ENCODE results near the gene CRACR2A. TPM values are rescaled to one million over a fixed set of nuclear protein-coding genes. Genes with fewer than 3 reads are reported as not detected.

CRACR2A gene
- total and polyA plus RNA-seq, 9 of the 15 experiments (the other 6 are each of a cell fraction or from before 2014, with no cell fraction given) = 2.1 to 15.1 (median 10.4) TPM

GRCh38 chr12:3602488-3602887 lies 150.4 kb downstream of the CRACR2A start:
- POLR2A ChIA-PET = no interaction called here
- TF ChIP-seq ZNF584 (CRISPR knock-in tag; IDR thresholded peaks at IDR 0.05; ENCODE audit: low read depth) = no peak
- no peak for TF ChIP-seq AFF1 (IDR thresholded peaks at IDR 0.05; ENCODE audit: low read depth in 1 of 2, partially characterized antibody in 2 of 2)
- no peak for TF ChIP-seq RBM14 (IDR thresholded peaks at IDR 0.05; ENCODE audit: borderline replicate concordance, insufficient read depth, low read depth, low read length)
- no peak for TF ChIP-seq L3MBTL2 (IDR thresholded peaks at IDR 0.05)
- no peak for TF ChIP-seq SAFB (IDR thresholded peaks at IDR 0.05; ENCODE audit: borderline replicate concordance, low read depth, low read length)
- TF ChIP-seq CHD1 (IDR thresholded peaks at IDR 0.05; ENCODE audit: low read length) = no peak
- no peak for TF ChIP-seq TRIM24 (IDR thresholded peaks at IDR 0.05)
- TF ChIP-seq CXXC5 (CRISPR knock-in tag; IDR thresholded peaks at IDR 0.05) = no peak
- no peak for TF ChIP-seq PCBP1 (IDR thresholded peaks at IDR 0.05; ENCODE audit: low read depth, low read length, poor library complexity, severe bottlenecking)
- TF ChIP-seq ZNF76 (CRISPR knock-in tag; IDR thresholded peaks at IDR 0.05; ENCODE audit: borderline replicate concordance) = no peak
- TF ChIP-seq MTF1 (CRISPR knock-in tag; IDR thresholded peaks at IDR 0.05; ENCODE audit: borderline replicate concordance) = no peak
- no peak for TF ChIP-seq GATA2 (CRISPR knock-in tag; IDR thresholded peaks at IDR 0.05)
- TF ChIP-seq ZNF282 (CRISPR knock-in tag; IDR thresholded peaks at IDR 0.05) = no peak
- no peak for TF ChIP-seq MYBL2 (IDR thresholded peaks at IDR 0.05; ENCODE audit: low read depth)
- TF ChIP-seq MYBL2 (CRISPR knock-in tag; IDR thresholded peaks at IDR 0.05; ENCODE audit: borderline replicate concordance) = no peak
- no peak for TF ChIP-seq RBBP5 (IDR thresholded peaks at IDR 0.05; ENCODE audit: borderline replicate concordance, insufficient read depth, low read length, poor library complexity, severe bottlenecking)
- Histone ChIP-seq H3K4me1 (replicated peaks in 1 of 2; ENCODE audit: control insufficient read depth in 2 of 2, insufficient read depth in 2 of 2, low read length in 2 of 2) (peaks cover 5 to 12% of the 10 kb centered on the region in 2 experiments; a peak in 4 of 5 replicates), H3K79me2 (ENCODE audit: control insufficient read depth, insufficient read depth, low read length) (no peaks in the 10 kb centered on the region), H3K9ac (ENCODE audit: insufficient read depth in 1 of 2, low read depth in 2 of 2, low read length in 2 of 2) (no peak overlapping the region), H3K9me1 (ENCODE audit: control insufficient read depth, insufficient read depth, low read length) (no peaks in the 10 kb centered on the region), H3K36me3 (ENCODE audit: control insufficient read depth, insufficient read depth, low read length) (no peaks in the 10 kb centered on the region), H3K4me3 (no peak overlapping the region), H2AFZ (ENCODE audit: low read depth, low read length) (no peak overlapping the region), H3K4me2 (ENCODE audit: insufficient read depth, low read length) (no peak overlapping the region), H3K27me3 (ENCODE audit: control insufficient read depth in 2 of 2, insufficient read depth in 2 of 2, low read length in 2 of 2) (peaks cover 3 to 8% of the 10 kb centered on the region in 2 experiments; a peak in 3 of 5 replicates), H4K20me1 (replicated peaks; ENCODE audit: control insufficient read depth, insufficient read depth, low read length) (no peaks in the 10 kb centered on the region), H3K27ac (ENCODE audit: extremely low read depth, low read depth, low read length) (no peak overlapping the region), H3K9me3 (replicated peaks; ENCODE audit: control insufficient read depth, insufficient read depth, low read depth, low read length) (no peaks in the 10 kb centered on the region)
- in situ Hi-C loops (cut with MboI) = no loop called here
- ATAC-seq = no peak
- no peak for DNase-seq (ENCODE audit: extremely low read depth in 1 of 4, low spot score in 3 of 4)
- WGBS (ENCODE audit: insufficient coverage, low coverage, missing lambda C conversion rate) = 16% methylated on average over 8 of the region's 11 CpGs
- no TSS peak for BruUV-seq (replicated peaks)
- CTCF ChIA-PET (ENCODE audit: low intra/inter-chr PET ratio) = no interaction called here
- intact Hi-C loops (cut with micrococcal nuclease) = no loop called here
- FAIRE-seq = no peak

Measured in K562 (cell line).